A673 (cell line): ENCODE measurements around the gene NFATC2. TPM values are rescaled to one million over a fixed set of nuclear protein-coding genes. Genes with fewer than 3 reads are reported as not detected.
A peak's percentile ranks its signal among the peaks of the same experiment; 100 is the strongest.

Experiments
- BruUV-seq: library from RNA; stranded (reverse); fragments of 400-500 nt; replicated peaks from 2 replicates; lab custom pipeline; 2021; lab: Mats Ljungman, UMichigan
- CTCF ChIA-PET: fragments of 300-600 bp; sonication (Branson Sonifier 250); formaldehyde crosslinking; loops from one replicate; lab custom pipeline; 2022; ENCODE audit warnings: antibody characterized with exemption; lab: Charles Lee
- POLR2A ChIA-PET: fragments of 300-600 bp; sonication (Branson Sonifier 250); formaldehyde crosslinking; loops from one replicate; lab custom pipeline; 2022; ENCODE audit warnings: antibody characterized with exemption; ENCODE audit not compliant: low non-redundant PET; lab: Charles Lee
- DNase-seq: peaks from one replicate; pipeline ENCODE4 v3.0.0-alpha.2; 2015; ENCODE audit warnings: low spot score
- H3K27ac ChIP-seq: fragments of 200-600 bp; sonication (generic); 2 replicates; pipeline ENCODE4 v1.5.1; 2016; ENCODE audit warnings: mixed run types, low read depth, mild to moderate bottlenecking, mixed read lengths, antibody characterized with exemption, low read length; ENCODE audit not compliant: poor library complexity, severe bottlenecking
- H3K27me3 ChIP-seq: fragments of 200-600 bp; sonication (generic); replicated peaks from 2 replicates; pipeline ENCODE4 v1.6.1; 2017; ENCODE audit warnings: mixed run types, low read depth, mild to moderate bottlenecking, mixed read lengths, antibody characterized with exemption, low read length; ENCODE audit not compliant: insufficient read depth, poor library complexity
- H3K36me3 ChIP-seq: fragments of 200-600 bp; sonication (generic); 2 replicates; pipeline ENCODE4 v1.6.1; 2016; ENCODE audit warnings: mixed run types, mild to moderate bottlenecking, mixed read lengths, antibody characterized with exemption, low read length; ENCODE audit not compliant: insufficient read depth, poor library complexity, severe bottlenecking
- H3K4me1 ChIP-seq: fragments of 200-600 bp; sonication (generic); 2 replicates; pipeline ENCODE4 v1.6.1; 2017; ENCODE audit warnings: mixed run types, mild to moderate bottlenecking, mixed read lengths, antibody characterized with exemption, low read length; ENCODE audit not compliant: insufficient read depth, poor library complexity, severe bottlenecking
- H3K4me3 ChIP-seq: fragments of 200-600 bp; sonication (generic); 2 replicates; pipeline ENCODE4 v1.5.1; 2016; ENCODE audit warnings: low read depth, mixed run types, mild to moderate bottlenecking, mixed read lengths, low read length; ENCODE audit not compliant: poor library complexity, severe bottlenecking
- H3K9me3 ChIP-seq: fragments of 200-600 bp; sonication (generic); 2 replicates; pipeline ENCODE4 v1.6.1; 2016; ENCODE audit warnings: mixed run types, low read depth, mild to moderate bottlenecking, mixed read lengths, antibody characterized with exemption, low read length; ENCODE audit not compliant: poor library complexity, severe bottlenecking
- CTCF ChIP-seq: fragments of 300-800, 200-600 bp; sonication (generic); conservative IDR thresholded peaks from 2 replicates; pipeline ENCODE4 v1.5.1; 2017; ENCODE audit warnings: low read depth, mild to moderate bottlenecking, antibody characterized with exemption, low read length, moderate library complexity, mixed read lengths
- EZH2 ChIP-seq: fragments of 200-600 bp; sonication (generic); IDR thresholded peaks from 2 replicates; pipeline ENCODE4 v1.6.1; 2017; ENCODE audit warnings: borderline replicate concordance, low read depth, mild to moderate bottlenecking, mixed read lengths, antibody characterized with exemption, low read length; ENCODE audit not compliant: poor library complexity, severe bottlenecking
- intact Hi-C: fragments of 100-400 bp; cut with micrococcal nuclease; formaldehyde crosslinking; loops from one replicate; pipeline ENCODE4 v1.10.0; 2022; ENCODE audit not compliant: unreplicated experiment
- total RNA-seq: library from RNA; stranded (reverse); gene quantifications from 2 replicates; pipeline ENCODE4 v1.2.3, GENCODE V29; 2021

Gene NFATC2
- total RNA-seq, 1 experiment from 2014 or later, result 0.64 TPM

- peaks cover 3% of the 10 kb centered on the region for H3K4me1 ChIP-seq
- POLR2A ChIA-PET, result no interaction called here
- intact Hi-C loops, result no loop called here
- CTCF ChIA-PET, result no interaction called here
- H3K27me3 ChIP-seq, result no peaks in the 10 kb centered on the region
- no TSS peak for BruUV-seq
- H3K36me3 ChIP-seq, result no peaks in the 10 kb centered on the region
- H3K9me3 ChIP-seq, result no peaks in the 10 kb centered on the region
- H3K27ac ChIP-seq, result no peak overlapping the region
- H3K4me3 ChIP-seq, result no peak overlapping the region
- no peak for TF ChIP-seq CTCF
- TF ChIP-seq EZH2, result no peak
- DNase-seq, result no peak
These were observed 886 bp upstream of the NFATC2 start for GRCh38 chr20:51543422-51543788.

- no peak for DNase-seq
- no peaks in the 10 kb centered on the region for H3K9me3 ChIP-seq
- intact Hi-C loops, result no loop called here
- no TSS peak for BruUV-seq
- peak overlapping the region; percentile 40 for H3K4me3 ChIP-seq
- H3K27ac ChIP-seq, result no peak overlapping the region
- TF ChIP-seq CTCF (0 out of 2 replicates have a peak, but pooled peaks have one; percentile 22), EZH2 (no peak)
- ChIA-PET POLR2A (no interaction called here), CTCF (interaction anchor here (0.6 kb wide), 1 partner anchor 22 kb away, joined by 4 read pairs; no protein-coding TSS in a partner anchor)
- H3K36me3 ChIP-seq, result no peaks in the 10 kb centered on the region
- peaks cover 3% of the 10 kb centered on the region for H3K4me1 ChIP-seq
- H3K27me3 ChIP-seq, result no peaks in the 10 kb centered on the region
These were observed 417 bp downstream of the NFATC2 start for GRCh38 chr20:51542033-51542570.

GRCh38 chr20:51541189-51542032 lies 1.1 kb downstream of the NFATC2 start:
- ChIA-PET CTCF (no interaction called here), POLR2A (no interaction called here)
- Histone ChIP-seq H3K27me3 (no peaks in the 10 kb centered on the region), H3K4me3 (no peak overlapping the region), H3K9me3 (no peaks in the 10 kb centered on the region), H3K27ac (no peak overlapping the region), H3K4me1 (peaks cover 3% of the 10 kb centered on the region), H3K36me3 (no peaks in the 10 kb centered on the region)
- BruUV-seq, result no TSS peak
- DNase-seq, result peak; percentile 62
- intact Hi-C loops, result no loop called here
- no peak for TF ChIP-seq EZH2
- no peak for TF ChIP-seq CTCF
